Erythroblast (primary cell): ENCODE data around the gene MMEL1.

Source experiments
- GATA1 ChIP-seq: IDR thresholded peaks from 2 replicates; pipeline ENCODE4 v1.6.1; 2011; ENCODE audit warnings: low read depth, mild to moderate bottlenecking, control low read depth, low read length, moderate library complexity
- POLR2A ChIP-seq: IDR thresholded peaks from 2 replicates; pipeline ENCODE4 v1.6.1; 2011; ENCODE audit warnings: mild to moderate bottlenecking, low read length

DNA sequence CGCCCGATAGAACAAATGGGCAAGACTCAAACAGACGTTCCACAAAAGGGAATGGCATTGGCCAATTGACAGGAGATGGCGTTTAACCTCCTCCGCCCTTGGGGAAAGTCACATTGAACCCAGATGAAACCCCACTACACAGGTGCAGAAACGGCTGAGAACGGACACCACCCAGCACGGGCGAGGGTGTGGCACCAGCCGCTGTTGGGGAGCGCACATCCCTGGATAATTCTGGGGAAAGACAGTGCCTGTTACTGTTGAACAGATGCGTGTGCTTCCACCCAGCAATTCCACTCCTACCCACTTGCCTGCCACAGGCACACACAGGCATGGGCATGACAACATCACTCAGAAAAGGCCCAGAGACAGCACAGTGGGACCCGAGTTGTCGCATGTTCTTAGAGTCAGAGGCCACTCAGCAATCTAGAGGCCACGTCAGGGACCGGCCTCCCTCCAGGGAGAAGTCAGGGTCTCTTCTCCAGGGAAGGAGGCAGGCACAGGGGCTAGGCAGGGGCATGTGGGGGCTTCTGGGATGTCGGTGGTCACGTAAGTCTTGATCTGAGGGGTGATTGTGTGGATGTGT is 31.0 kb downstream of the MMEL1 start:
- TF ChIP-seq POLR2A (no peak), GATA1 (no peak)
